Effector memory CD8-positive, alpha-beta T cell (primary cell): Measurements from ENCODE around the gene APOL3.
A peak's percentile ranks its signal among the peaks of the same experiment; 100 is the strongest.

ENCODE experiments used
- ATAC-seq: fragments of 150-1000 bp; cut with Tn5 transposase; replicated peaks from 2 replicates; pipeline ENCODE4 v1.10.0; 2021; ENCODE audit warnings: mild to moderate bottlenecking, moderate library complexity
- DNase-seq, 3 experiments: peaks; one replicate each; pipeline ENCODE4 v3.0.0; 2021
- H3K27ac Mint-ChIP-seq, 2 donors: one replicate each; pipeline ENCODE4 v1.8.0; 2022; ENCODE audit warnings: mild to moderate bottlenecking in 2 of 2, mixed read lengths in 2 of 2, moderate library complexity in 2 of 2
- H3K27me3 Mint-ChIP-seq, 2 donors: one replicate each; pipeline ENCODE4 v1.8.0; 2022; ENCODE audit warnings: mixed read lengths in 2 of 2
- H3K36me3 Mint-ChIP-seq: one replicate; pipeline ENCODE4 v1.8.0; 2022; ENCODE audit warnings: mild to moderate bottlenecking, moderate library complexity, mixed read lengths; ENCODE audit not compliant: insufficient read depth
- H3K4me1 Mint-ChIP-seq, 2 donors: one replicate each; pipeline ENCODE4 v1.8.0; 2022; ENCODE audit warnings: low read depth in 2 of 2, mixed read lengths in 2 of 2
- H3K4me3 Mint-ChIP-seq, 2 donors: one replicate each; pipeline ENCODE4 v1.8.0; 2022; ENCODE audit warnings: mild to moderate bottlenecking in 2 of 2, mixed read lengths in 2 of 2, moderate library complexity in 2 of 2
- H3K9me3 Mint-ChIP-seq, 2 donors: one replicate each; pipeline ENCODE4 v1.8.0; 2022; ENCODE audit warnings: mixed read lengths in 2 of 2

The APOL3 gene

DNA sequence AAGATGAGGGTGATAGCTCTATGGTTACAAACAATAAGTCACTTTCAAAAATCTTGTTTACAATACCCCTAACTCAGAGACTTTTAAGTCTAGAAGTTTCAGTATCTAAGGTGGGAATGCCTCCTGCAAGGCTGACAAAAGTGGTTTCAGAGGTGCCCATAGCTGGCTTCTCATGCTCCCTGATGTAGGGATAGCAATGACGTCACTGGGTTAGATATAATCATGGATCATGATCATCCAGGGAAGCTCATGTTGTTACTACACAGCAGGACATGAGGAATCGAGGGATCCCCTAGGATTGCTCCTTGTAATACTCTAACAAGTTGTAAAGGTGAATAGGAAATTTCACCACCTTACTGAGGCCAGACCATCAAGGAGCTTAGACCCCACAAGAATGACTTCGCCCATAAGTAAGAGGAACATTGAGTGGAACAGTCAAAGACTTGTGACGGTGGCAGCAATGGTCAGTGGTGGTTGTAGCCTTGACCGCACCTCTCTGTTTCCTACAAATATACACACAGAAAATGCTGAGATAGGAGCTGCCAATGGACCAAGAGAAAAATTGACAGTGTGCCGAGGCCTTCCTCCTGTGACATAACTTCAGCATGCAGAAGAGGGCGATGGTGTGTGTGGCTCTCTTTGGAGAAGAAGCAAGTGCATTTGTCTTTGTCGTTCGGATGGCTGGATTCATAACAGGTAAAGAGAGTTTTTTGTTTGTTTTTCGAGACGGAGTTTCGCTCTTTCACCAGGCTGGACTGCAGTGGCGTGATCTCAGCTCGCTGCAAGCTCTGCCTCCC, 25.5 kb upstream of the APOL3 start:
- Mint-ChIP-seq H3K9me3 (no peaks in the 10 kb centered on the region), H3K27me3 (peaks cover 3 to 12% of the 10 kb centered on the region in 2 donors), H3K27ac (no peak overlapping the region), H3K4me3 (no peak overlapping the region), H3K36me3 (peaks cover 3% of the 10 kb centered on the region), H3K4me1 (no peaks in the 10 kb centered on the region)
- no peak for DNase-seq
- ATAC-seq = no peak

DNA sequence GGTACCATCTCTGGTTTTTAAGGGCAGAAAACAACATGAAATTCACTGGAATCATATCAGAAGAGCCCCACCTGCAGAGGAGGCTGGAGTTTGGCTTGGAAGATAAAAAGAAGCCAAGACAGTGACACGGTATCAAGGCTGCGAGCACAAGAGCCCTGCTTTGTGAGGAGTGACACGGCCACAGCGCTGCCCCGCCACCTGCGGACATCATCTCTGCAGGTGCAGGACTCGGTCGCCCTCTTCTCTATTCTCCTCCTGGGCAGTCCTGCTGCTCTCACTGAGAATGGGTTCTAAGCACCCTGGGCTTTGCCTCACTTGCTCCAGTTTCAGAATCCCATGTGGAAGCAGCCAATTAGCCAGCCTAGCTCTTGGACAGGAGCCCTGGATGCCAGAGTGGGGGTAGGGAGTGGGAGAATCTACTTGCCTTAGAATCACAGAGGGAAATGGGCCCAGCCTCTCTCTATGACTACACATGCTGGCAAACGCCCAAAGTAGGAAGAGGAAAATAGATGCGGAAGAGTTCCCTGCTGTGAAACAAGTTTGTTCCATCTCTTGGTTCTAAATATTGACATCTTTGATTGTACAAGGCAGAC, 24.0 kb upstream of the APOL3 start:
- ATAC-seq (no peak), DNase-seq (no peak)
- peaks cover 3% of the 10 kb centered on the region for H3K36me3 Mint-ChIP-seq
- H3K4me1 Mint-ChIP-seq = peaks cover 0 to 4% of the 10 kb centered on the region in 2 donors
- H3K27me3 Mint-ChIP-seq = peaks cover 0 to 4% of the 10 kb centered on the region in 2 donors
- no peaks in the 10 kb centered on the region for H3K9me3 Mint-ChIP-seq
- H3K4me3 Mint-ChIP-seq = no peak overlapping the region
- no peak overlapping the region for H3K27ac Mint-ChIP-seq

DNA sequence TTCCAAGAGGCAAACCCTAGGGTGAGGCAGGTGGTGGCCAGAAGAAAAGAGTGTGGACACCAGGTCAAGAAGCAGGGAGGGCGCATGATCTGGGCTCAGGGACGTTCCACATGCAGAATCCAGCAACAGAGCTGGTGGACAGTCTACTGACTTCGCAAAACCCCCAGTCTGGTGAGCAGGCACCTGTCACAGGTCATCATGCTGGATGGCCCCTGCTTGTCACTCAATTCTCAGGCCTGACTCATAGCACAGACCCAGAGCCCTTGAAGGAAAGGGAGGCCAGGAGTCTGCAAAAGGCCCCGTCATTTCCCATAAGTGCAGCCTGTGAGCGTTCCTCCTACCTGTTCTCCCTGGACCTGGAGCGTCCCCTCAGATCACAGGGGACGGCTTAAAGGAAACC, 22.9 kb upstream of the APOL3 start:
- H3K36me3 Mint-ChIP-seq = peaks cover 3% of the 10 kb centered on the region
- no peak overlapping the region for H3K4me3 Mint-ChIP-seq
- H3K27ac Mint-ChIP-seq = no peak overlapping the region
- ATAC-seq (no peak), DNase-seq (no peak)
- no peaks in the 10 kb centered on the region for H3K9me3 Mint-ChIP-seq
- peaks cover 0 to 4% of the 10 kb centered on the region in 2 donors for H3K4me1 Mint-ChIP-seq
- H3K27me3 Mint-ChIP-seq = peaks cover 0 to 4% of the 10 kb centered on the region in 2 donors

DNA sequence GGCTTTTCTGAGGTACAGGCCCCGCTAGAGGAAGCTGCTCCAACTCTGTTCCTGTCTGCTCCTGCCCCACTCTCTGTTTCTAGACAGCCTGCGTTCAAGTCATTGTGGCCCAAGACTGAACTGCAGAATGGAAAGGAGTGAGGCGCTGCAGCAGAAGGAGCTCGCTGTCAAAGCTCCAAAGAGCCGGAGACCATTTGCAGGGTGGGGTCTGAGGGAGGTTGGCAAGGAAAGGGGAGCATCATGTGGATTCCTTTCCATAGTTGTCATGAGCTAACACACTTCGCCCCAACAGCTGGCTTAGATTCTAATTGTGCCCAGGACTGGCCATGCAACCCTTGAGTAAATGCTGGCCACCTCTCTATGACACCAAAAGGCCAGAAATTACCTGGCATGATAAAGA, 22.3 kb upstream of the APOL3 start:
- Mint-ChIP-seq H3K4me1 (peaks cover 0 to 4% of the 10 kb centered on the region in 2 donors), H3K9me3 (no peaks in the 10 kb centered on the region), H3K4me3 (no peak overlapping the region), H3K27ac (no peak overlapping the region), H3K36me3 (no peaks in the 10 kb centered on the region), H3K27me3 (peaks cover 0 to 4% of the 10 kb centered on the region in 2 donors)
- DNase-seq (no peak), ATAC-seq (no peak)

DNA sequence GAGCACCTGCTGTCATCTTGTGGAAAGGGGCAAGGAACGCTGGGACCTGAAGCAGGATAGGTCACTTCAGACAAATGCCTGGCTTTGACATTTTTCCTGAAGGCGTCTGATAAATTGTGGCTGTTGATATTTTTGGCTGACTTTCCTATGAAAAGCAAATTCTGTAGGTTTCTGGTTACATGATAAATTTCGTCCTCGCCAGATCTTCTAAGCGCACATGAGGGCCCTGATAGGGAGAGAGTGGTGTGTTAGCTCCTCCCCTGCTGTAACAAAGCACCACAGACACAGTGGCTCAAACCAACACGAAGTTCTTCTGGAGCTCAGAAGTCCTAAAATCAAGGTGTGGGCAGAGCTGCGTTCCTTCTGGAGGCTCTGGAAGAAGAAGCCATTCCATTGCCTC, 21.5 kb upstream of the APOL3 start:
- H3K27ac Mint-ChIP-seq = no peak overlapping the region
- H3K9me3 Mint-ChIP-seq = no peaks in the 10 kb centered on the region
- DNase-seq (no peak), ATAC-seq (no peak)
- H3K4me3 Mint-ChIP-seq = no peak overlapping the region
- peaks cover 0 to 6% of the 10 kb centered on the region in 2 donors for H3K4me1 Mint-ChIP-seq
- H3K27me3 Mint-ChIP-seq = peaks cover 0 to 4% of the 10 kb centered on the region in 2 donors
- H3K36me3 Mint-ChIP-seq = no peaks in the 10 kb centered on the region

DNA sequence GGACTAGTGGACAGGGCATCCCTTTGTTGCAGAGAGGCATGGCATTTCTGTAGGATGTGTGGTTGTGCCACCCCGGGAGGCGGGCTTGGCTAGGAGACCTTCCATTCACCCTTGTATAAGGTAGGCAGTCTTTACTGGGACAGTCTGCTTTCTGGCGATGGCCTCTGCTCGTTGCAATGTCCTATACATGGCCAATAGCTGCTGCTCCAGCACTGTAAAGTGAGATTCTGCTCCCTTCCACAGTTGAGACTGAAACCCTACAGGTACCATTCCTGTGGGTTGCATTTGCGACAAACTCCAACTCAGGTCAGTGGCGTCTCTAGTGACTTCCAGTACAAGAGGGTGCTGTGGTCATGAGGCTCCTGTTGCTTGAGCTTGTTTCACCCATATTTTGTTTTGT, 20.4 kb upstream of the APOL3 start:
- ATAC-seq = no peak
- H3K27me3 Mint-ChIP-seq = peaks cover 0 to 4% of the 10 kb centered on the region in 2 donors

DNA sequence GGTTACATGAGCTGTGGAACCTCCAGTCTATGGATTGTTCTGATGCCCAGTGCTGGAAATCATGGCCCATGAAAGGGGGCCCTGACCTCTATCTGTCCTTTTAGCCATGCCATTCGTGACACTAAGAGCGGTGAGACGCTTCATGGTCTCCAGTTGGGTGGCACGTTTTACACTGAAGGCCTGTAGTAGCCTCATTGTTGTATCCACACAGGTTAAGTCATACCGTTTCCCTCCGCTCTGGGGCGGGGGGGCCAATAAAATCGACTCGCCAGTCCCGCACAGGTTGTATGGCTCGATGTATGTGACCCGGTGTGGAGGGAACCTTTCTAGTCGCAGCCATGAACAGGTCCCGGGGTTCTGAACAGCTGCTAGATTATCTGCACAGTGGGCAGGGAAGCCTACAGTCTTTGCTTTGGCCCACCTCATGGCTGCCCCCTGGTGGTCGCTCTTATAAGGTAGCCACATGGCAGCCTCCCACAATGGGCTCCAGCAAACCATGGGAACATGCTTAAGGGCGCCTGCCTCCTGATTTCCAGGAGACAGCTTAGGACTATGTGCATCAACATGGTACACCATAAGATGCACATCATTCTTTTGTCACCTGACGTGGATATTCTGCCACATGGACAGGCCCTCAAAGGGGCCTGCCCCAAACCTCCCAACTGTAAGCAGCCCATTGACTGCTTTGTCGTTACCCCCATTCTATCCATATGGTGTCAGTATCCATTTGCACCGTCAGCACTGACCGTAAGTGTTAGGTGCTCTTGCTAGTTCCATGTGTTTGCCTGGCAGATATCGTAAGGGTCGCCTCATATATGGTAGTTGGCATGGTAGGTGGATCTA, 19.7 kb upstream of the APOL3 start:
- Mint-ChIP-seq H3K4me3 (no peak overlapping the region), H3K27ac (no peak overlapping the region), H3K4me1 (peaks cover 0 to 6% of the 10 kb centered on the region in 2 donors), H3K27me3 (peaks cover 0 to 4% of the 10 kb centered on the region in 2 donors), H3K36me3 (no peaks in the 10 kb centered on the region), H3K9me3 (no peaks in the 10 kb centered on the region)
- peak; percentile 100 for ATAC-seq
- peak; percentile 85 to 89 (median 86) for DNase-seq

More for the DNA sequence above, 20.4 kb upstream of the APOL3 start:
- H3K27ac Mint-ChIP-seq = no peak overlapping the region
- H3K36me3 Mint-ChIP-seq = no peaks in the 10 kb centered on the region
- H3K4me1 Mint-ChIP-seq = peaks cover 0 to 6% of the 10 kb centered on the region in 2 donors
- H3K4me3 Mint-ChIP-seq = no peak overlapping the region
- H3K9me3 Mint-ChIP-seq = no peaks in the 10 kb centered on the region
- no peak for DNase-seq

DNA sequence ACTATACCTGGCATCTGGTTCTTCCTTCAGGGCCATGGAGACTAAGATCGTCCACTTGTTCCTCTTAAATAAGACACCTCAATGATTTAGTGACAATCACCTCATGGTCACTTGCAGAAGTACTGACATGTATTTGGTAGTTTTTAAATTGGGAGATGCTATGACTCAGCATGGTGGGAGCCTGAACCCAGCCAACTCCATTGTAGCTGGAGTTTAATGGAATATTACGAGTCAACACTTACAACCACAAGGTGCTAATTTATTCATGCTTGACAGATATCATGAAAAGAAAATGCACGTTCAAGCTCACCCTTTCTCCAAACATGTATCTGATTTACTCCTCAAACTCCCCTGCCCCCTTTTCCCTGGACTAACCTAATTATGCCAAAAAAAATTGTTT, 16.6 kb upstream of the APOL3 start:
- Mint-ChIP-seq H3K27me3 (no peaks in the 10 kb centered on the region), H3K9me3 (no peaks in the 10 kb centered on the region), H3K4me3 (no peak overlapping the region), H3K4me1 (peaks cover 0 to 6% of the 10 kb centered on the region in 2 donors), H3K36me3 (no peaks in the 10 kb centered on the region), H3K27ac (no peak overlapping the region)
- ATAC-seq (no peak), DNase-seq (no peak)

DNA sequence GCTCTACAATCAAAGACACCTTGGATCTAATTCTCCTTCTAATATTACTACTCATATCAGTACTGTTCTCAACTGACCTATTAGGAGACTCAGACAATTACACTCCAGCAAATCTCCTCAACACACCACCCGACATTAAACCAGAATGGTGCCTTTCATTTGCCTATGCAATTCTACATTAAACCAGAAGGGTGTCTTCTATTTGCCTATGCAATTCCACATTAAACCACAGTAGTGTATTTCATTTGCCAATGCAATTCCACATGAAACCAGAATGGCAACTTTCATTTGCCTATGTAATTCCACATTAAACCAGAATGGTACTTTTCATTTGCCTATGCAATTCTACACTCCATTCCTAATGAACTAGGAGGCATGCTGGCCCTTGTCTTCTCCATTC, 15.3 kb upstream of the APOL3 start:
- H3K27ac Mint-ChIP-seq = no peak overlapping the region
- ATAC-seq (no peak), DNase-seq (no peak)
- no peaks in the 10 kb centered on the region for H3K27me3 Mint-ChIP-seq
- no peaks in the 10 kb centered on the region for H3K9me3 Mint-ChIP-seq
- no peaks in the 10 kb centered on the region for H3K36me3 Mint-ChIP-seq
- peaks cover 0 to 6% of the 10 kb centered on the region in 2 donors for H3K4me1 Mint-ChIP-seq
- no peak overlapping the region for H3K4me3 Mint-ChIP-seq

DNA sequence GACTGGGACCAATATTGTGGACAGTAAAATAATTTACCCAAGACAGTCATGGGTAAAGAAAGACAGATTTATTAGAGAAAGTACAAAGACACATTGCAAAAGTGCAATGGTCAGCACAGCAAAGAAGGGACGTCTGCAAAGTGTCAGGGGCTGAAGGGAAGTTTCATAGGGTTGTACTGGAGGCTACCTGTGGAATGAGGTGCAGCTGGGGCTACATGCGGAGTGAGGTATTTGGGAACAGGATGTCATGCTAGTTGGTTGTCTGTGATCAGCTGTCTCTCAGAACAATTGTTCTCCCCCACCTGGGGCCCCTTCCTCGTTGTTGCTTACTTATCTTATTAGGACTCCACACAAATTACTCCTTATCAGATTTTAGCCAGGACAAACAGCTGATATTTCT, 11.4 kb upstream of the APOL3 start:
- Mint-ChIP-seq H3K36me3 (peaks cover 2% of the 10 kb centered on the region), H3K4me1 (peaks cover 6 to 9% of the 10 kb centered on the region in 2 donors), H3K27ac (no peak overlapping the region), H3K4me3 (no peak overlapping the region), H3K9me3 (no peaks in the 10 kb centered on the region), H3K27me3 (no peaks in the 10 kb centered on the region)
- ATAC-seq = no peak
- DNase-seq = no peak

DNA sequence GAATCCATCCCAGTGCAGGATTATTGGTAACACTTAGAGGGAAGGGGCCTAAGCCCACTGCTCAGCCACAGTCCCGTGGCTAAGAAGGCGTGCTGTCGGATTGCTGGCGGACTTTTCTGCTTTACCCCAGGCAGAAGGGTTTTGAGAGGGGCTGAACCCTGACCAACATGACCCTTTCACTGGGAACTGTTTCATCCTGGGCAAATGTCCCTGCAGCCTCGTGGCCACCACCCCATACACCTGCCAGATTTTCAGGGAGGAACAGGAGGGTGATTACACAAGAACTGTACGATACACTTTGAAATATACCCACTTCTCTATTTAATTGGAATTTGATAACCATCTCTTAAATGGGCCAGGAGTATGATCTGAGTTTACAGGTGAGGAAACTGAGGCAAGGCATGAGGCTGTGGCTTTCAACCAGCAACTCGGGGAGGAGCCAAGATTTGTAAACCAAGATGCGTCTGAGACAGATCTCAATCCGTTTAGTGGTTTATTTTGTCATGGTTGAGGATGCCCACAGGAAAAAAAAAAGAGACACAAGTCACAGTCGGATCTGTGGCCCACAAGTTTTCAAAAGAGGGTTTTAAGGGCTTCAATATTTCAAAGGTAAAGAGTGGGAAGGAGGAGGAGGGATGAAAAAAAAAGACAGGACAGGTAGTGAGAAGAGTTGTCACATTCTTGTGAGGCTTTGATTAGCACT, 6.1 kb upstream of the APOL3 start:
- no peaks in the 10 kb centered on the region for H3K27me3 Mint-ChIP-seq
- peaks cover 33 to 56% of the 10 kb centered on the region in 2 donors for H3K4me1 Mint-ChIP-seq
- H3K9me3 Mint-ChIP-seq = no peaks in the 10 kb centered on the region
- peaks cover 54% of the 10 kb centered on the region for H3K36me3 Mint-ChIP-seq
- peak; percentile 38 for ATAC-seq
- DNase-seq = peak; percentile 40 to 50 (median 49)
- peak overlapping the region; percentile 52 to 96 for H3K4me3 Mint-ChIP-seq
- H3K27ac Mint-ChIP-seq = peak overlapping the region; percentile 89 to 98

DNA sequence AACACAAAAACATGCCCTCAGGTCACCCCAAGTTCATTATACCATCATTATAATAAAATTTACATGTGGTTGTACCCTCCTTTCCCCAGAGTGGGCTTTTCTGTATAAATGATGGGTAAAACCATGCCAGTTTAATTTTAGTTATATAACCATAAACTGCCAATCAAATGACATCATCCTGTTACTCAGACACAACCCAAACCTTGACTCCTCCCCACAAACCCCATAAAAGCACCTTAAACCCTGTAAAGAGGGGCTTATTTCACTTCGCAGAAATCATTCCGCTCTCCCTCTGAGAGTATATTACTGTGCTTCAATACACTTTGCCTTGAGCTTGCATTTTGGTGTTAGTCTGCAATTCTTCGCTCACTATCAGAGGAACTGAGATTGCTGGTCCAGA, 5.5 kb upstream of the APOL3 start:
- H3K4me3 Mint-ChIP-seq = peak overlapping the region; percentile 11 to 96
- H3K4me1 Mint-ChIP-seq = peaks cover 39 to 62% of the 10 kb centered on the region in 2 donors
- peak overlapping the region; percentile 89 to 98 for H3K27ac Mint-ChIP-seq
- ATAC-seq = peak; percentile 13
- no peaks in the 10 kb centered on the region for H3K27me3 Mint-ChIP-seq
- peaks cover 60% of the 10 kb centered on the region for H3K36me3 Mint-ChIP-seq
- no peak for DNase-seq
- no peaks in the 10 kb centered on the region for H3K9me3 Mint-ChIP-seq

DNA sequence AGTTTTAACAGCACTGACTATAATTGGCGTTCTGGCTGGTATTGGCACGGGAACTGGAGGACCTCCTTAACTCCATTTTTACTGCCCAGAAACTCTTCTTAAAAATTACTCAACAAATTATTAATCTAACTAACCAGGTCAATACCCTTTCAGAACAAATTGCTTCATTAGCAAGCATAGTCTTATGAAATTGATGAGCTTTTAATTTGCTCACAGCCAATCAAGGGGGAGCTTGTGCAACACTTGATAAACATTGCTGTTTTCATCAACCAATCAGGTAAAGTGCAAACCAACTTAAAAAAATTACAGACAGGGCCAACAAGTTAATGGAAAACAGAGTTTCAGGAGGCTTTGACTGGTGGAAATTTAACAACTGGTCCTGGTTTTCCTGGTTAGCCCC, 4.6 kb upstream of the APOL3 start:
- peak overlapping the region in 1 of 2 donors; percentile 96 for H3K4me3 Mint-ChIP-seq
- DNase-seq = no peak
- peaks cover 69% of the 10 kb centered on the region for H3K36me3 Mint-ChIP-seq
- no peak for ATAC-seq
- peaks cover 49 to 71% of the 10 kb centered on the region in 2 donors for H3K4me1 Mint-ChIP-seq
- peak overlapping the region; percentile 89 to 98 for H3K27ac Mint-ChIP-seq
- H3K27me3 Mint-ChIP-seq = no peaks in the 10 kb centered on the region
- no peaks in the 10 kb centered on the region for H3K9me3 Mint-ChIP-seq
